ENCODE results near the gene THEM4.

DNA sequence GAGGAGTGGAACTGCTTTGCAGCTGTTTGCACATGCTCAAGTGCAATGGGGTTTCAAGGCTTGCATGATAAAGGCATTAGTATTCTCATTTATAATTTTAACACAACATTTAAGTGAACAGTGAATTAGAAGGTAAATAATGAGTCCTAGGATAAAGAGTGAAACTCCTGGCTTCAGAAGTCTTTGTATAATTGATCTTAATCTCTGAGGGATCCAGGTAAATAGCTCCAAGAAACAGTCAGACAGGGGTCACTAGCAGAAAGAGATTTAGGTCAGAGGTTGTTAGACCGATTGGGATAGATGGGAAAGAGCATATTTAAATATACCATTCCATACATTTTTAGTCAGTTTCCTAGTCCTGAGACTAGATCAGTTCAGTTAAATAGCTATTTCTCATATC lies 14.1 kb upstream of the THEM4 start:
- no peak for TF ChIP-seq POLR2AphosphoS5 (IDR thresholded peaks at IDR 0.05)
- TF ChIP-seq, protein P1, sequence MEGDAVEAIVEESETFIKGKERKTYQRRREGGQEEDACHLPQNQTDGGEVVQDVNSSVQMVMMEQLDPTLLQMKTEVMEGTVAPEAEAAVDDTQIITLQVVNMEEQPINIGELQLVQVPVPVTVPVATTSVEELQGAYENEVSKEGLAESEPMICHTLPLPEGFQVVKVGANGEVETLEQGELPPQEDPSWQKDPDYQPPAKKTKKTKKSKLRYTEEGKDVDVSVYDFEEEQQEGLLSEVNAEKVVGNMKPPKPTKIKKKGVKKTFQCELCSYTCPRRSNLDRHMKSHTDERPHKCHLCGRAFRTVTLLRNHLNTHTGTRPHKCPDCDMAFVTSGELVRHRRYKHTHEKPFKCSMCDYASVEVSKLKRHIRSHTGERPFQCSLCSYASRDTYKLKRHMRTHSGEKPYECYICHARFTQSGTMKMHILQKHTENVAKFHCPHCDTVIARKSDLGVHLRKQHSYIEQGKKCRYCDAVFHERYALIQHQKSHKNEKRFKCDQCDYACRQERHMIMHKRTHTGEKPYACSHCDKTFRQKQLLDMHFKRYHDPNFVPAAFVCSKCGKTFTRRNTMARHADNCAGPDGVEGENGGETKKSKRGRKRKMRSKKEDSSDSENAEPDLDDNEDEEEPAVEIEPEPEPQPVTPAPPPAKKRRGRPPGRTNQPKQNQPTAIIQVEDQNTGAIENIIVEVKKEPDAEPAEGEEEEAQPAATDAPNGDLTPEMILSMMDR (IDR thresholded peaks at IDR 0.05), result no peak
